ENCODE measurements around the gene WDR27.

GRCh38 chr6:169407325-169407724, 294.5 kb downstream of the WDR27 start:
- TF ChIP-seq CTCF (IDR thresholded peaks at IDR 0.05; ENCODE audit: low read depth, low read length) (no peak), POLR2A (IDR thresholded peaks at IDR 0.05; ENCODE audit: extremely low read depth, insufficient read length) (no peak), MAX (IDR thresholded peaks at IDR 0.05; ENCODE audit: low read depth, low read length) (no peak)
